PC-3 (cell line): ENCODE measurements around the gene LPIN2. TPM values are rescaled to one million over a fixed set of nuclear protein-coding genes. Genes with fewer than 3 reads are reported as not detected.
A peak's percentile ranks its signal among the peaks of the same experiment; 100 is the strongest.

Experiments used
- ATAC-seq: fragments of 200-7000 bp; cut with Tn5 transposase; 2 replicates; pipeline ENCODE4 v1.9.1; 2020; ENCODE audit warnings: mild to moderate bottlenecking, moderate library complexity
- BruUV-seq: library from RNA; stranded (reverse); fragments of 400-500 nt; replicated peaks from 2 replicates; lab custom pipeline; 2021; lab: Mats Ljungman, UMichigan
- CTCF ChIA-PET: fragments of 300-600 bp; sonication (Branson Sonifier 250); formaldehyde crosslinking; loops from one replicate; lab custom pipeline; 2022; ENCODE audit warnings: antibody characterized with exemption; lab: Charles Lee
- POLR2A ChIA-PET: fragments of 300-600 bp; sonication (Branson Sonifier 250); formaldehyde crosslinking; loops from one replicate; lab custom pipeline; 2022; ENCODE audit warnings: antibody characterized with exemption; ENCODE audit not compliant: unreplicated experiment; lab: Charles Lee
- DNase-seq: peaks from one replicate; pipeline ENCODE4 v3.0.0-alpha.2; 2015
- H2AFZ ChIP-seq: fragments of 300-600 bp; sonication (generic); 2 replicates; pipeline ENCODE4 v1.6.0; 2016; ENCODE audit warnings: antibody characterized with exemption, low read length
- H3F3A ChIP-seq: fragments of 300-600 bp; sonication (generic); one replicate; pipeline ENCODE4 v1.6.0; 2017; ENCODE audit warnings: antibody characterized with exemption, low read length, control low read depth, mild to moderate bottlenecking; ENCODE audit not compliant: unreplicated experiment
- H3K27ac ChIP-seq: fragments of 300-600 bp; sonication (generic); 2 replicates; pipeline ENCODE4 v1.5.1; 2016; ENCODE audit warnings: mild to moderate bottlenecking, low read length
- H3K27me3 ChIP-seq: fragments of 300-600 bp; sonication (generic); 2 replicates; pipeline ENCODE4 v1.6.1; 2016; ENCODE audit warnings: low read length, mixed read lengths
- H3K36me3 ChIP-seq: fragments of 300-600 bp; sonication (generic); 2 replicates; pipeline ENCODE4 v1.6.1; 2016; ENCODE audit warnings: low read depth, mixed run types, low read length, mixed read lengths
- H3K4me1 ChIP-seq: fragments of 300-600 bp; sonication (generic); 2 replicates; pipeline ENCODE4 v1.5.1; 2016; ENCODE audit warnings: low read length; ENCODE audit not compliant: insufficient read depth
- H3K4me2 ChIP-seq: fragments of 300-600 bp; sonication (generic); 2 replicates; pipeline ENCODE4 v1.6.0; 2016; ENCODE audit warnings: low read length
- H3K4me3 ChIP-seq: fragments of 300-600 bp; sonication (generic); 2 replicates; pipeline ENCODE4 v1.5.1; 2016; ENCODE audit warnings: mild to moderate bottlenecking, low read length, mixed read lengths
- H3K79me2 ChIP-seq: fragments of 300-600 bp; sonication (generic); 2 replicates; pipeline ENCODE4 v1.6.1; 2017; ENCODE audit warnings: low read length, mixed read lengths
- H3K9ac ChIP-seq: fragments of 300-600 bp; sonication (generic); 2 replicates; pipeline ENCODE4 v1.6.0; 2016; ENCODE audit warnings: mild to moderate bottlenecking, low read length
- H3K9me2 ChIP-seq: fragments of 300-600 bp; sonication (generic); replicated peaks from 2 replicates; pipeline ENCODE4 v1.6.1; 2016; ENCODE audit warnings: mixed run types, low read length, mixed read lengths
- H3K9me3 ChIP-seq: fragments of 300-600 bp; sonication (generic); 2 replicates; pipeline ENCODE4 v1.6.1; 2016; ENCODE audit warnings: low read length, mixed read lengths
- H4K20me1 ChIP-seq: fragments of 300-600 bp; sonication (generic); 2 replicates; pipeline ENCODE4 v1.6.1; 2016; ENCODE audit warnings: low read length, mixed read lengths
- CTCF ChIP-seq: fragments of 300-600 bp; sonication (generic); conservative IDR thresholded peaks from 2 replicates; pipeline ENCODE4 v1.5.1; 2017; ENCODE audit warnings: antibody characterized with exemption, low read depth, mild to moderate bottlenecking, low read length
- EZH2 ChIP-seq: fragments of 300-600 bp; sonication (generic); IDR thresholded peaks from one replicate; pipeline ENCODE4 v1.6.1; 2017; ENCODE audit warnings: antibody characterized with exemption, mild to moderate bottlenecking, low read length; ENCODE audit not compliant: unreplicated experiment
- EZH2phosphoT487 ChIP-seq: fragments of 300-600 bp; sonication (generic); IDR thresholded peaks from 2 replicates; pipeline ENCODE4 v1.6.1; 2018; ENCODE audit warnings: mild to moderate bottlenecking, antibody characterized with exemption, low read length, borderline replicate concordance
- intact Hi-C: fragments of 100-400 bp; cut with micrococcal nuclease; formaldehyde crosslinking; loops from 2 replicates; pipeline ENCODE4 v1.9.0; 2023
- total RNA-seq: library from RNA; depleted of rRNA; stranded (reverse); fragments of >200 nt; gene quantifications from 2 replicates; pipeline ENCODE4 v1.2.3, GENCODE V29; 2014

Gene LPIN2
- total RNA-seq, 1 experiment from 2014 or later, result 9.8 TPM

- peaks cover 44% of the 10 kb centered on the region for H3K79me2 ChIP-seq
- H4K20me1 ChIP-seq, result no peaks in the 10 kb centered on the region
- ChIA-PET POLR2A (no interaction called here), CTCF (no interaction called here)
- H3K4me2 ChIP-seq, result no peak overlapping the region
- no peak overlapping the region for H3K9ac ChIP-seq
- no peaks in the 10 kb centered on the region for H3K27me3 ChIP-seq
- no peak overlapping the region for H3K27ac ChIP-seq
- ATAC-seq (no peak), DNase-seq (no peak)
- H3K9me3 ChIP-seq, result no peaks in the 10 kb centered on the region
- no peaks in the 10 kb centered on the region for H3K9me2 ChIP-seq
- no TSS peak for BruUV-seq
- H3K4me1 ChIP-seq, result peaks cover 42% of the 10 kb centered on the region
- no peaks in the 10 kb centered on the region for H3K36me3 ChIP-seq
- no peak overlapping the region for H3K4me3 ChIP-seq
- H2AFZ ChIP-seq, result no peak overlapping the region
- intact Hi-C loops, result no loop called here
- peaks cover 8% of the 10 kb centered on the region for H3F3A ChIP-seq
- TF ChIP-seq CTCF (no peak), EZH2 (no peak), EZH2phosphoT487 (no peak)
These were observed 33.8 kb downstream of the LPIN2 start for GRCh38 chr18:2979129-2979528.

GRCh38 chr18:2978661-2979106 lies 34.3 kb downstream of the LPIN2 start:
- CTCF ChIA-PET, result no interaction called here
- Histone ChIP-seq H3K9me2 (no peaks in the 10 kb centered on the region), H3K9ac (no peak overlapping the region), H3K9me3 (no peaks in the 10 kb centered on the region), H3K4me1 (peaks cover 42% of the 10 kb centered on the region), H3K4me2 (no peak overlapping the region), H3K36me3 (no peaks in the 10 kb centered on the region), H3F3A (peaks cover 8% of the 10 kb centered on the region), H3K79me2 (peaks cover 44% of the 10 kb centered on the region), H4K20me1 (no peaks in the 10 kb centered on the region), H3K27me3 (no peaks in the 10 kb centered on the region), H3K4me3 (no peak overlapping the region), H3K27ac (no peak overlapping the region), H2AFZ (no peak overlapping the region)
- TF ChIP-seq CTCF, result no peak
- TF ChIP-seq EZH2, result no peak
- no peak for TF ChIP-seq EZH2phosphoT487
- intact Hi-C loops, result no loop called here
- POLR2A ChIA-PET, result no interaction called here
- DNase-seq (peak; percentile 34), ATAC-seq (peak; percentile 4; the same call in 1 of the 2 replicates)
- BruUV-seq, result no TSS peak

GRCh38 chr18:2978208-2978607 lies 34.7 kb downstream of the LPIN2 start:
- peaks cover 39% of the 10 kb centered on the region for H3K4me1 ChIP-seq
- no peaks in the 10 kb centered on the region for H3K36me3 ChIP-seq
- DNase-seq, result no peak
- TF ChIP-seq EZH2phosphoT487 (no peak), CTCF (no peak), EZH2 (no peak)
- peaks cover 42% of the 10 kb centered on the region for H3K79me2 ChIP-seq
- H4K20me1 ChIP-seq, result no peaks in the 10 kb centered on the region
- CTCF ChIA-PET, result no interaction called here
- POLR2A ChIA-PET, result no interaction called here
- BruUV-seq, result no TSS peak
- no peak overlapping the region for H2AFZ ChIP-seq
- intact Hi-C loops, result no loop called here
- no peaks in the 10 kb centered on the region for H3K27me3 ChIP-seq
- no peak overlapping the region for H3K4me3 ChIP-seq
- H3K4me2 ChIP-seq, result no peak overlapping the region
- no peak overlapping the region for H3K27ac ChIP-seq
- H3F3A ChIP-seq, result peaks cover 8% of the 10 kb centered on the region
- H3K9me3 ChIP-seq, result no peaks in the 10 kb centered on the region
- no peak for ATAC-seq
- no peaks in the 10 kb centered on the region for H3K9me2 ChIP-seq
- H3K9ac ChIP-seq, result no peak overlapping the region
